ENCODE data around the gene PHLDB2. TPM values are rescaled to one million over a fixed set of nuclear protein-coding genes. Genes with fewer than 3 reads are reported as not detected.

PHLDB2 gene
- total RNA-seq, 1 experiment from 2014 or later: 13.2 TPM

DNA sequence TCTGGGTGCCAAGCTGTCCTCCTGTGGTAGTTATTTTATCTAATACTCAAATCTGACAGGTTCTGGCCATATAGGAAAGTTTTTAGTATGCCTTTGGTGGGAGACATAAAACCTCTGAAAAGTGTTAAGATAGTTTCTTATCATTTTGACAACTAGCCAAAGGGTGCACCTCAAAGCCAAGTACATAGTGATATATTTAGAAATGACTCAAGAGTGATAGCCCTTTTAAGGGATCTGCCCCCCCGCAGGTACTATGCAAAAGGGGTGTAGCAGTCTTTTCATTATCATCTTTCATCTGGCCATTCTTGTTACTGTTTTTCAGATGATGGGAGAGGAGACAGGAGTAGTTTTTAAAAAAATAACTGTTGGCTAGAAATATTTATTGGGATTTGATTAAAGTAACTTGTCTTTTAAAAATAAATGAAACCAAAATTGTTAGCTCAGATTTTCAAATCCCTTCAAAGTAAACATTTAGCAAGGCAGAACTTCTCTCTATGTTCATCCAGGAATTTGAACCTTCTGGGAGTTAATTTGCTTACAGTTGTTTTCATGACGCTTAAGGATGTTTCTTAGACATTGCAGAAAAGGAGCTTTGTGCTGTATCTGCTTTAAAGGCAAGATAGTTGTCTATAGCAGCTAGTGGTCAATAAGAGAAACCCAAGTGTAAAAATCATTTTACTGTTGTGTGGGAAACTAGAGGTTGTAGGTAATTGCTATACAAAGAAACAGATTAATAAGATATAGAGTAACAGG, 5.1 kb downstream of the PHLDB2 start:
- Histone ChIP-seq H3K9me3 (ENCODE audit: control insufficient read depth, low read depth, low read length) (no peaks in the 10 kb centered on the region), H2BK5ac (ENCODE audit: insufficient read length, low read length) (no peak overlapping the region), H3K4ac (ENCODE audit: low read depth, low read length) (no peak overlapping the region), H3K27me3 (ENCODE audit: insufficient read depth, low read length) (no peaks in the 10 kb centered on the region; the same call in 1 of the 2 replicates), H4K8ac (replicated peaks; ENCODE audit: insufficient read length, low read depth, low read length) (no peak overlapping the region), H3K4me1 (ENCODE audit: insufficient read depth, low read length) (peaks cover 10% of the 10 kb centered on the region), H3K27ac (ENCODE audit: insufficient read length, low read depth, low read length) (no peak overlapping the region), H3K79me1 (ENCODE audit: insufficient read depth, low read depth, low read length, poor library complexity, severe bottlenecking) (peaks cover 4% of the 10 kb centered on the region), H4K5ac (ENCODE audit: insufficient read length, low read depth, low read length) (no peak overlapping the region), H2BK120ac (ENCODE audit: low read depth, low read length, poor library complexity, severe bottlenecking) (no peak overlapping the region), H3K23ac (ENCODE audit: insufficient read length, low read depth, low read length) (no peak overlapping the region), H2BK15ac (ENCODE audit: low read depth, low read length) (no peak overlapping the region), H3K79me2 (ENCODE audit: insufficient read depth, low read length) (peaks cover 3% of the 10 kb centered on the region; the same call in 1 of the 2 replicates), H3T11ph (ENCODE audit: low read length) (no peak overlapping the region), H3K9ac (ENCODE audit: extremely low read depth, insufficient read length, low read length) (no peak overlapping the region), H2BK20ac (ENCODE audit: low read depth, low read length, poor library complexity, severe bottlenecking) (no peak overlapping the region), H3K18ac (ENCODE audit: insufficient read length, low read depth, low read length) (no peak overlapping the region), H4K91ac (ENCODE audit: insufficient read length, low read depth, low read length) (no peak overlapping the region), H2AK5ac (ENCODE audit: insufficient read length, low read length) (no peak overlapping the region), H4K20me1 (ENCODE audit: control insufficient read depth, insufficient read depth, insufficient read length) (no peaks in the 10 kb centered on the region), H3K56ac (ENCODE audit: insufficient read length, low read depth, low read length) (no peak overlapping the region), H2AFZ (ENCODE audit: low read length) (no peak overlapping the region), H3K4me2 (ENCODE audit: insufficient read depth, insufficient read length, low read length) (no peak overlapping the region), H3K14ac (ENCODE audit: insufficient read depth, low read length) (no peak overlapping the region), H2BK12ac (ENCODE audit: insufficient read length, low read depth, low read length) (no peak overlapping the region), H3K23me2 (ENCODE audit: insufficient read length, low read depth, low read length, poor library complexity, severe bottlenecking) (peaks cover 9% of the 10 kb centered on the region)
- WGBS (ENCODE audit: extremely low coverage, insufficient read length, low lambda C conversion rate): no CpG with 5 or more reads among the region's 2 CpGs
- DNase-seq: no peak
- H3K27me3 Mint-ChIP-seq (ENCODE audit: low read depth): peaks cover 35% of the 10 kb centered on the region
- H3K4me1 Mint-ChIP-seq: peaks cover 55 to 56% of the 10 kb centered on the region in 2 experiments
- H3K36me3 Mint-ChIP-seq (ENCODE audit: insufficient read depth in 1 of 3, low read depth in 3 of 3): no peaks in the 10 kb centered on the region
- H3K4me3 Mint-ChIP-seq: no peak overlapping the region
- no peak overlapping the region; a peak in 1 of 7 replicates for H3K27ac Mint-ChIP-seq
- TF ChIP-seq, protein P1, sequence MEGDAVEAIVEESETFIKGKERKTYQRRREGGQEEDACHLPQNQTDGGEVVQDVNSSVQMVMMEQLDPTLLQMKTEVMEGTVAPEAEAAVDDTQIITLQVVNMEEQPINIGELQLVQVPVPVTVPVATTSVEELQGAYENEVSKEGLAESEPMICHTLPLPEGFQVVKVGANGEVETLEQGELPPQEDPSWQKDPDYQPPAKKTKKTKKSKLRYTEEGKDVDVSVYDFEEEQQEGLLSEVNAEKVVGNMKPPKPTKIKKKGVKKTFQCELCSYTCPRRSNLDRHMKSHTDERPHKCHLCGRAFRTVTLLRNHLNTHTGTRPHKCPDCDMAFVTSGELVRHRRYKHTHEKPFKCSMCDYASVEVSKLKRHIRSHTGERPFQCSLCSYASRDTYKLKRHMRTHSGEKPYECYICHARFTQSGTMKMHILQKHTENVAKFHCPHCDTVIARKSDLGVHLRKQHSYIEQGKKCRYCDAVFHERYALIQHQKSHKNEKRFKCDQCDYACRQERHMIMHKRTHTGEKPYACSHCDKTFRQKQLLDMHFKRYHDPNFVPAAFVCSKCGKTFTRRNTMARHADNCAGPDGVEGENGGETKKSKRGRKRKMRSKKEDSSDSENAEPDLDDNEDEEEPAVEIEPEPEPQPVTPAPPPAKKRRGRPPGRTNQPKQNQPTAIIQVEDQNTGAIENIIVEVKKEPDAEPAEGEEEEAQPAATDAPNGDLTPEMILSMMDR (conservative IDR thresholded peaks at IDR 0.05): no peak
- no peaks in the 10 kb centered on the region for H3K9me3 Mint-ChIP-seq

Measured in H9 (cell line).